NCI-H69 (cell line): Measurements from ENCODE around the gene CCM2L.
A peak's percentile ranks its signal among the peaks of the same experiment; 100 is the strongest.

ENCODE experiments used
- DNase-seq: peaks from one replicate; lab custom pipeline; 2025; lab: John Stamatoyannopoulos, UW

The CCM2L gene

GRCh38 chr20:31996996-31997395, 13.2 kb upstream of the CCM2L start:
- DNase-seq, result no peak

DNA sequence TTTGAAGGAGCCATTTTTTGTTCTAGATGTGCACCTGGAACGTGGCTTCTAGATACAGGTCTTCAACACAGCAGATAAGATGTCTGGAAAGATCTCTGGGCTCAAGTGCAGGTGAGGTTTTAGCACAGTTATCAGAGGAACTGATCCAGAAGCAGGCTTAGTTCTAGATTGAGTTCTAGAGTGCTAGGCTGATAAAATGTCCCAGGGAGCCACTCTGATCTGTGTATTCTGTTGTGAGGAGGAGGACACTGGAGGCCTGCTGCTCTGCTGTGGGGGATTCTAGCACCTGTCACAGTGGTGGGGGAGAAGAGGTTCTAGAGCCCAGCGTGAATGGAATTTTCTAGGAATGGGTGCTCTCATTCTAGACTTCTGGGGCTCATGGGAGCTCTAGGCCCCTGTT, 12.0 kb upstream of the CCM2L start:
- DNase-seq, result no peak

DNA sequence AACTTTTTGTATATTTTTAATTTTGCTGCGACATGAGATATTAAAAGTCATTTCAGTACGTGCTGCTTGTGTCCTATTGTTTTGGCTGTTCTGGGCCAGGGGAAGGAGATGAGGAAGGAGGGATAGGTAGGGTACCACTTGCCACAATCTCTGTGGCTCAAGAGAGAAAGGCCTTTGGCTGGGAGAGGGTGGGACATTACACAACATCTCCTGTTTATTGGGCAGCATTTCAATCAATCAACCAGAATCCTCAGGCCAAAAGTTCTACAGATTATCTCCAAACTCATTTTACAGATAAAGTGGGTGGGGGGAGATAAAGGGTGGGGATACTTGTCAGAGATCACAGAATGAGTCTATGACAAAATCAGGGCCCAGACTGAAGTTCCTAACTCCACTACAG, 6.9 kb upstream of the CCM2L start:
- no peak for DNase-seq

DNA sequence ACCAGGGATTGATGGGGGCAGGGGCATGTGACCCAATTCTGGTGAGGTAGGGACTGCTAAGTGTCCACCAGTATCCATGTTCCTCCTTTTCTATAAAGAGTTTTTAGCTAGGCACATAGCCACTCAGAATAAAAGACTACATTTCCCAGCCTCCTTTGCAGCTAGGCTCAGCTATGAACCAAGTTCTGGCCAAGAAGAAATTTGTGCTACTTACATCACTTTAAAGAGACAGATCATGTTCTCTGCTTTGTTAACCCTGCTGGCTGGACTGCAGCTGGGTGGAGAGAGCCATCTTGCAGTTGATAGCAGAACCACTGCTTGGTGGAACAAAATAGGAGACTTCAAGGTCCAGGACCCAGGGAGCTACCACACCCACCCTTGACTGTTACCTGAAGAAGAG, 5.3 kb upstream of the CCM2L start:
- DNase-seq, result no peak

DNA sequence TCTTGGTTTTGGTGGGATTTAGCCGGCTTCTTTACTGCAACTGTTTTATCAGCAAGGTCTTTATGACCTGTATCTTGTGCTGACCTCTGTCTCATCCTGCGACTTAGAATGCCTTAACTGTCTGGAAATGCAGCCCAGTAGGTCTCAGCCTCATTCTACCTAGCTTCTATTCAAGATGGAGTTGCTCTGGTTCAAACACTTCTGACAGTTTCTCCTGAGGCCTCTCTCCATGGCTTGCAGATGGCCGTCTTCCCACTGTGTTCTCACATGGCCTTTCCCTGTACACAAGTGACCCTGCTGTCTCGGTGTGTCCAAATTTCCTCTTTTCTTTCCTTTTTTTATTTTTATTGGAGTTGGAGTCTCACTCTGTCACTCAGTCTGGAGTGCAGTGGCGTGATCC, 4.2 kb upstream of the CCM2L start:
- no peak for DNase-seq

DNA sequence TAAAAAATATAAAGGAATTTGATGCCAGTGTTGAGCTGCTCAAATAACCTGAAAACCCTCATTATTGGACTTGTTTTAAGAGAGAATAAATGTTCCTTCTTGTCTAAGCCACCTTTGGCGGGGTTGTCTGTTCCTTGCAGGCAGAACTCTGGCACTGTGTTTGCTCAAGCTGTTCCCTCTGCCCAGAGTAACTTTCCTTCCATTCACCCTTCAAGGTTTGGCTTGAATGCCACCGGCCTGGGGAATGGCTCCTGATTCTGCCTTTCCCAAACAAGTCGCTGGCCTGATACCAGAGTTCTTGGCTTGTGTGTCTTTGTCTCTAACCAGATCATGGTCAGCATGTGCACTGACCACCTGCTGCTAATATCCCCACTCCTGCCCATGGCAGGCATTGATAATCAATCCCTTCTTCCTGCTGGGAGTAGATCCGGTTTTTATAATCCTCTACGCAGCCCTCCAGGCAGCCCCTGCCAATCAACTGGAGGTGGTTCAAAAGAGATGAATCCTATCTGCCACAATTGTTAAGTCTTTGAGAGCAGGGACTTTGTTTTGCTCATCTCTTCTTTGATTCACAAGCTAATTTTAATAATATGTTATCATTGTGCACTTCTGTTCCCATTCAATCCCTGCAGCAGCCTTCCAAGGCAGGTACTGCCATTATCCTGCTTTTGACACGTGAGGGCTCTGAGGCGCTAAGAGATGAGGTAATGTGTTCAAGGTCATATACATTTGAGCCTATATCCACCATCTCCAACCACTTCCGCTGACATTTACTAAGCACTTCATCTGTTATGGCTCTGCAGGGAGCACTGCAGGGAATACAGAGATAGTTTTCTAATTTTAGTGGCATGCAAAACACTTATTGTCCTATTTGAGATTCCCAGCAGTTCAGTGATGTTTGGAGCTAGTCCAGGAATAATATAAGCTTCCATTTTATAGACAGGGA, 3.1 kb upstream of the CCM2L start:
- DNase-seq, result peak; percentile 90

DNA sequence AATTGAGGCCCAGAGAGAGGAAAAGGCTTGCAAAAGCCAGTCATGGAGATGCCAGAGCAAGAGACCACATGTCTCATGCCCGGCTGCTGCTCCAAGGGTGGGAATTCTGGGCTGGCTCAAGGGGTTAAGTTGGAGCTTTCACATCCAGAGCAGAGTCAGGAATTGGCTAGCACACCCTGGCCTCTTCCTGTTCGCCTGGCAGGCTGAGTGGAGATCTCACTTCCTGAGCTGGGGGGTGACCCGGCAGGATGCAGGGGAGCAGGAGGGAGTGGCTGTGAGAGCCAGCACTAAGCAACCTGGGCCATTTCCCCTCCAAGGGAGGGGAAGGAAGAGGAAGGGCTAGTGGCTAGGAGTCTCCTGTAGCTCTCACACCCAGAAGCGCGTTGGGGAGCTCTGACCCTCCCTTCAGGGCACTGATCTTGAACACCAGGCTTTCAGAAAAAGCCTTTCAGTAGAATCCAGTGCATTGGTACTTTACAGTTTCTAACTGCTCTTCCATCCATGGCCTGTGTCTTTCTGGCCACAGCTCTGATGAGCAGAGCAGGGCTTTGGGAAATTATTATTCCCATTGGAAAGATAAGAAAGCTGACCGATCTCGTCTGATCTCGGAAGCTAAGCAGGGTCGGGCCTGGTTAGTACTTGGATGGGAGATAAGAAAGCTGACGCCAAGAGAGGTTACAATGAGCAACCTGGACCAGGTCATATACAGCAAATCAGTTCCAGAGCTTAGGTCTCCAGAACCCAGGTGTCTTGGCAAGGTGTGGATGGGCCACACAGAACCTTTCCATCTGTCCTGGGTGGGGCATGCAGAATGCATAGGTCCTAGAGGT, 2.2 kb upstream of the CCM2L start:
- peak; percentile 95 for DNase-seq

GRCh38 chr20:32009564-32009963, 674 bp upstream of the CCM2L start:
- DNase-seq, result no peak

DNA sequence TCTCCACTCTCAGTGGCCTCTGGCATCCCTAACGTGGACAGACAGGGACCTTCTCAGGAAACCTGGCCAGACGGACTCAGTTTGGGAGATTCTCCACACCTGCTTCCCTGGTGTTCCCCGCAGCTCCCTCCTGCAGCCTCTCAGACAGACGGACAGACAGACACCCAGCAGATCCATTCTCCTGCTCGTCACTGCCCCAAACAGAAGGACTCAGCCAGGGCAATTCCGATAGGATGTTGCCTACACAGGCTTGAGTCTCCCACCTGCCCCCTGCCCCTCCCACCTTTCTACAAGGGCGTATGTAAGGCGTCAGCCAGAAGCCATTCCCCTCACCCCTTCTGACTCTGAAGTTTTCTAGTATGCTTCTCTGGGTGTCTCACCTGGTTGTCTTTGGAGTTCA, 428 bp downstream of the CCM2L start:
- peak; percentile 33 for DNase-seq

- DNase-seq, result no peak
These were observed 2.0 kb downstream of the CCM2L start for GRCh38 chr20:32012159-32012688.

DNA sequence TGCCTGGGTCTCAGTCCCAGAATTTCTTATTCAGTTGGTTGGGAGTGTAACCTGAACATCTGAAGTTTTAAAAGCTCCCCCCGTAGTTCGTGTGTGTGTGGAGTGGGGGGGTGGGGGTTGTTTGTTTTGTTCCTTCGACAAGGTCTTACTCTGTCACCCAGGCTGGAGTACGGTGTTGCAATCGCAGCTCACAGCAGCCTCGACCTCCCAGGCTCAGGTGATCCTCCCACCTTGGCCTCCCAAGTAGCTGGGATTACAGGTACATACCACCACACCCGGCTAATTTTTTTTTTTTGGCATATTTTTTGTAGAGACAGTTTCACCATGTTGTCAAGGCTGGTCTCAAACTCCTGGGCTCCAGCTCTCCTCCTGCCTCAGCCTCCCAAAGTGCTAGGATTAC, 3.1 kb downstream of the CCM2L start:
- DNase-seq, result no peak

DNA sequence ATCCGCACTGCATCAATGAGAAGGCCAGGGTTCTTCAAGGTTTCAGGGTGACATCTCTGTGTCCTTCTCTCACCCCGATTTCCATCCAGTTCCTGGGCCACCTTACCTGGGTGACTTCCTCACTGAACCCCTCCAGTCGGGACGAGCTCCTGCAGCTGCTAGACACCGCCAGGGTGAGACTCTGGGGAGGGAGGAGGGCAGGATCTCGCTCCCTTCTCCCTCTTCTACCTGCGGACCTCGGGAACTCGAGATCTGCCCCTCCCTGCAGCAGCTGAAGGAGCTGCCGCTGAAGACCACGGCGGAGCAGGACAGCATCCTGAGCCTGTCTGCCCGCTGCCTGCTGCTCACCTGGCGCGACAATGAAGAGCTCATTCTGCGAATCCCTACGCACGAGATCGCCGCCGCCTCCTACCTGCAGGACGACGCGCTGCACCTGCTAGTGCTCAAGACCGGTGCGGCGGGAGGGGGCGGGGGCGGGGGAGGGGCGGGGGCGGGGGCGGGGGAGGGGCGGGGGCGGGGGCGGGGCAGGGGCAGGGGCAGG, 7.5 kb downstream of the CCM2L start:
- DNase-seq, result peak; percentile 99

DNA sequence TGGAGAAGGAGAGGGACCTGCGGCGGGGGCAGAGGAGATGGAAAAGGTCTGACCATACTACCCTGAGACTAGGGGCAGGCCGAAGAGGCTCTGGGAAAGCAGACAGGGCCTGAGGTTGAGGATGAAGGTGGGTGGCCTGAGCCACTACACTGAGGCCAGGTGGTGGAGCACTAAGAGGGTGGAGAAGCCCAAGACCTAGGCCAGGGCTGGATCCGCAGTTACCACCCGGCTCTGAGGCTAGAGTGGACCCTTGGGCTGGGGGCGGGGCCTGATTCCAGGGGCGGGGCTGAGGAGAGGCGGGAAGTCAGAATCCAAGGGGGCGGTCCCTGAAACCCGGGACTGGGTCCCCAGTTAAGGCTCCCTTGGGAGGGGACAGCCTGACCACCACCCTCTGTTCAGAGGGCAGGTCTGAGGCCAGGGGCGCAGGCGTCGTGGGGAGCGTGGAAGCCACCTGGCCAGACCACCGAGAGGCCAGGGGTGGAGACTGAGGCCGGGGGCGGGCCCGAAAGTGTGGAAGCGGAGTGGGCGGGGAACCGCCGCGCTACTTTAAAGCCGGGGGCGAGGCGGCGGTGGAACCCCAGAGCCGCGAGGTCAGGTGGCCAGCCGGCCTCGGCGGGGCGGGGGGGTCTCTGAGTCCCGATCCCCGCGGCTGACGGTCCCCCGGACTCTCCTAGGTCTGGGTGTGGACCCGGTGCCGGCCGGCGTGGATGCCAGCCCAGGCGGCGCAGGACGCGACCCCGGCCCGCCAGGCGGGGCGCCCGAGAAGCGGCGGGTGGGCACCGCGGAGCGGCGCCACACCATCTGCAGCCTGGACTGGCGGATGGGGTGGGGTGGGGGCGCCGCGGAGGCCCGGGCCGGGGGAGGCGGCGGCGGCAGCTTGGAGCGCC, 8.3 kb downstream of the CCM2L start:
- DNase-seq, result peak; percentile 96

DNA sequence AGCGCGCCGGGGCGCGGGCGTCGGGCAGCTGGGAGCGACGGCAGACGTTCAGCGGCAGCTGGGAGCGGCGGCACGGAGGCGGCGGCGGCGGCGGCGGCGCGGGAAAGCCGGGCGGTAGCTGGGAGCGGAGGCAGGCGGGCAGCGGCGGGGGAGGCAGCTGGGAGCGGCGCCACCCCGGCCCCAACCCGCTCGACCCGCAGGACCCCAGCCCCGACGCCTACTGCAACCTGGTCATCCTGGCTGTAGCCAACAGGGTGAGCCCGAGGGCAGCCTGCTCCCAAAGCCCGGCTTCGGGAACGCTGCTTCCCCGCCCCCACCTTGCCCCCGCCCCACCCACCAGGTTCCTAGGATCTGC, 8.9 kb downstream of the CCM2L start:
- DNase-seq, result peak; percentile 84

- DNase-seq, result peak; percentile 56
These were observed 9.6 kb downstream of the CCM2L start for GRCh38 chr20:32019563-32020463.

- DNase-seq, result no peak
These were observed 10.9 kb downstream of the CCM2L start for GRCh38 chr20:32021091-32021490.

DNA sequence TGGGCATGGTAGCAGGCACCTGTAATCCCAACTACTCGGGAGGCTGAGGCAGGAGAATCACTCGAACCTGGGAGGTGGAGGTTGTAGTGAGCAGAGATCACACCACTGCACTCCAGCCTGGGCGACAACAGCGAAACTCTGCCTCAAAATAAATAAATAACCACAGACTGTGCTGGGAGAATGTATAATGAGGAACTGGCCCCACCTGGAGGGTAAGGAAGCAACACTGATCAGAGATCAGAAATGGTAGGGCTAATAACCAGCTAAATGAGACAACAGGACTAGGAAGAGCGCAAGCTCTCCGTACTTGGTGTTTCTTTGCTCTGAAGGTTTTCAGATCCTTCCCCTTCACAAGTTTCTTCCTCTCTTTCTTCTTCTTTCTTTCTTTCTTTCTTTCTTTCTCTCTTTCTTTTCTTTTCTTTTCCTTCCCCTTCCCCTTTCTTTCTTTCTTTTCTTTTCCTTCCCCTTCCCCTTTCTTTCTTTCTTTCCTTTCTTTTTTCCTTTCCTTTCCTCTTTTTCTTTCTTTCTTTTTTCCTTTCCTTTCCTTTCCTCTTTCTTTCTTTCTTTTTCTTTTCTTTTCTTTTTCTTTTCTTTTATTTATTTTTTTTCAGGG, 14.6 kb downstream of the CCM2L start:
- peak; percentile 20 for DNase-seq

- DNase-seq, result no peak
These were observed 17.4 kb downstream of the CCM2L start for GRCh38 chr20:32027643-32028042.

- peak; percentile 52 for DNase-seq
These were observed 18.6 kb downstream of the CCM2L start for GRCh38 chr20:32028647-32029372.
